ENCODE measurements around the gene TDRD5.

Gene TDRD5

DNA sequence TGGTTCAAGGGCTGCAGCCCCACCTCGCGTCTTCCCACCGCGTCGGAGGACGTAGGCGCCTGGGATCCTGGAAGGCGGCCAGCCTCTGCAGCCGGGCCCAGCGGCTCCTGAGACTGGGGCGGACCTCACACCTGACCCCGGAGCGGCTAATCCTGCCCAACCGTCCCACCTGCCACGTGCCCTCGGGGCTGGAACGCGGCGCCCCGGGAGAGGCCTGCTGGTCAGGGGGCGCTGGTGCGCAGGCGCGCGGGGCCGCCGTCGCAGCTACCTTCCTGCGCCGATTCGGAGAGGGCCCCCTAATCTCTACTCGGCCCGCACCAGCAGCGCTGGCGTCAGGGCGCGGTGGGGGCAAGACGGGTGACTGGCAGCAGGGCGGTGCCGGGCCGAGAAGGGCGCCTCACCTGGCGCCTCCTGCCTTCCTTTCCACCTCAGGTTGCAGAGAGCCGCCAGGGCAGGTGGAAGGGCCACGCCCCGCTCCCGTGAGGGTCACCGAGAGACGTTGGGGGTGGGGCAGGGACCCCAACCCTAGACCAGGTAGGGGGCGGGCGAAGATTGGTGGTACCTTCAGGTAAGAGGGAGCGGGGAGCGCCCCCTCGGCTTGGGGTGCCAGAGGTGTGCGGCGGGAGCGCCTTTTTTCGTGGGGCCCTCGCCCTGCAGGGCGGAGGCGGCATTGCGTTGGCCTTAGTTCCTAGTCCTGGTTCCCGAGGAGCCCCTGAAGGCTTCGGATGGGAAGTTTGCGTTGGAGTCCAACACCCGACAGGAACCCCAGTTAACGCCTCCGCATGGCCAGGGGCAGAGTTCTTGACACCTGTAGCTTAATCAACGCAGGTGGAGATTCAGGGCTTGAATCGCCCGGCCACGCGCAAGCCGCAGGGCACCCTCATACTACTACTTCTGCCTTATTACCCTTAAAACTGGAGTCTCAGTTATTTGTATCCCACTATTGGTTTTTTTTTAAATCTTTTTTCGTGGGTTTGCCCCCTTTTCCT, at the start of gene TDRD5:
Gene TDRD5 (plus strand): TSS at position 241 of the 989 bp plus-strand sequence. CDS start 784 bp downstream, outside the sequence.
- no peak for DNase-seq

- no peak for DNase-seq
Observed at GRCh38 chr1:179545321-179545720, 46.3 kb upstream of the TDRD5 start.

- no peak for DNase-seq
Observed at GRCh38 chr1:179547021-179547535, 44.6 kb upstream of the TDRD5 start.

DNA sequence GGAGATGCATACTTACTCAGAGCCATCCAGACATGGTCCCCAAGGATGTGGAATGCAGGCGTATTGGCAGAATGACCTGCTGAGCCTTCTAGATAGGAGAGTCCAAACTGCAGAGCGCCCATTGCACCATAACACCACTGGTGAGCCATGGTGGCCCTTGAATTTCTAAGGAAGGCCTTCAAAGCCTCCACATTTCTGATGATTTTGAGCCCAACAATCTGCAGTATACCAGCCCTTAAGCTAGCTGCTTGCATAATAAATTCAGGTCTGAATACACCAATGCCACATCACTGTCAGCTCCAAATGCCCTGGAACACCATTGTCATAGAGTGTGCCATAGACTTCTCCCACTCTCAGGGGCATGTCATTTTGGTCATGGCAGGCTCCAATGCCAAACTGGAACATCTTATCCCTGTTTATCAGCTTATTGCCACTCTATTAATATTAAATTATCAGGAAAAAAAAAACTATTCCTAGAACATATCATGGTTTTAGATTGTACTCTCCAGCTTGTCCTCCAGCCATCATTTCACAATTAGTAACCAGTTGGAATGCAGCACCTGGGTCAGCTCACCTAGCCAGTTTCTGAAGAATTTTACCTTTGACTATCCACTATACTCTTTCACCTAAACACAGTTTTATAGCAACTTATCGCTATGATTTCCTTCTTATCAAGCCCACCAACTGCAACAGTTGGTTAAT, 42.8 kb upstream of the TDRD5 start:
- no peak for DNase-seq

GRCh38 chr1:179549368-179549700, 42.3 kb upstream of the TDRD5 start:
- no peak for DNase-seq

DNA sequence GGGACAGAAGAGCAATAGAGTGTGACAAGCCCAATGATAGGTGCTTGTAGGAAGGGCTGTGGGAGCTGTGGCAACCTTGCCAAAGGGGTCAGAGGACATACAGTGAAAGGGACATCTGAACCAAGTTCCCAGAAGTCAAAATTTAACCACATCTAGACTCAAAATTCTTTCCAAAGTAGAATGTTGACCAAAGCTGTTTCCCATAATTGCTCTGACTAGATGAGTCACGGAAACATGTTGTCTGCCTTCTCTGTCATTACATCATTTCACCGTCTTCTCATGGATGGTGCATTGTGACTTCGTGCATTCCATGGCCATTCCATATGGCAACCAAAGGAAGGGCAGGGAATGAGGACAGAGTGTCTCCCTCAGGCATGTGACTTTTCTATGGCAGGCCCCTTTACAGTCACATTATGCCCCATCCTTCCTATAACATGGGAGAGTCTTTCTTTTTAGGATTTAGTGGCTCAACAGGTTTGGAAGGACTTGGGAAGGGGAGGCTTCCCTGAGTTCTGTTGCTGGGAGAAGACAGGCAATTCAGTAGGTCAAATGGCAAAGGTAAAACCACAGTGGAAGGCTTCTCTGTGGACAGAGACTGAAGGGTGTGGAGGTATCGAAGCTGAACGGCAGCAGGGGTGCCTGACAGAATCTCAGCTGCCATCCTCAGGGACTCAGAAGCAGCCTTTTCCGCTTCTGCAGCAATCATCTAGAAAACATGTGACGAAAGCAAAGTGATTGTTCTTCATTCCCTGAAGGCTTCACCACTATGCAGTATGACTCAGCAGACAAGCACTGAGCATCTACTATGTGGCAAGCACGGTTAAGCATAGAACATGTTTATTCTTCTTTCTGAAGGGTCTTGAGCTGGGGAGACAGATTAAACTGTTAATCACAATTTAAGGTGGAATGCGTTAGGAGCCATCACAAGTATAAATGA, 40.6 kb upstream of the TDRD5 start:
- DNase-seq, result peak; percentile 56

- DNase-seq, result no peak
Observed at GRCh38 chr1:179554427-179554826, 37.2 kb upstream of the TDRD5 start.

GRCh38 chr1:179558078-179558477, 33.6 kb upstream of the TDRD5 start:
- no peak for DNase-seq

- DNase-seq, result no peak
Observed at GRCh38 chr1:179575497-179576314, 15.9 kb upstream of the TDRD5 start, which contains the start of gene NPHS2. Gene NPHS2 (minus strand): TSS chr1:179575948. CDS start chr1:179575864, 84 bp downstream.

GRCh38 chr1:179576509-179576908, 15.1 kb upstream of the TDRD5 start:
- no peak for DNase-seq

DNA sequence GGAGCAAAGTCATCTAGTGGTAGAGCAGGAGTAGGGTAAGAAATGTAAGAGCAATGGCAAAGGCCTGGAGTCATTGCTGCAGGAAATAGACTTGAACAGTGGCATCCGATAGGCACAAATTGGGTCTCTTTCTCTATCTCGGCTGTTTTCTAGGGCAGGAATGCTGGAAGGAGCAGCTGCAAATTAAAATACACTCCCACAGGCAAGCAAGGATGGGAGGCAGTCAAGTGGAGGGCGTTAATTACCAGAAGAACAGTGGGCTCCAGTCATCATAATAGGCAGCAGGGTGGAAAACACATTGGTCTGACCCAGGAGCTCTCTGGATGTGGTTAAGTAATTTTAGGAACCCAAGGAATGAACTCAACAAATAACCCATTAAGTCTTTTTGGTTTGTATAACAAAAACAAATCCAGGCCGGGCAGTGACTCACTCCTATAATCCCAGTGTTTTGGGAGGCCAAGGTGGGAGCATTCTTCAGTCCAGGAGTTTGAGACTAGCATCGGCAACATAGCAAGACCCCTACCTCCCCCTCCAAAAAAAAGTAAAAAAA, 7.8 kb upstream of the TDRD5 start:
- no peak for DNase-seq

DNA sequence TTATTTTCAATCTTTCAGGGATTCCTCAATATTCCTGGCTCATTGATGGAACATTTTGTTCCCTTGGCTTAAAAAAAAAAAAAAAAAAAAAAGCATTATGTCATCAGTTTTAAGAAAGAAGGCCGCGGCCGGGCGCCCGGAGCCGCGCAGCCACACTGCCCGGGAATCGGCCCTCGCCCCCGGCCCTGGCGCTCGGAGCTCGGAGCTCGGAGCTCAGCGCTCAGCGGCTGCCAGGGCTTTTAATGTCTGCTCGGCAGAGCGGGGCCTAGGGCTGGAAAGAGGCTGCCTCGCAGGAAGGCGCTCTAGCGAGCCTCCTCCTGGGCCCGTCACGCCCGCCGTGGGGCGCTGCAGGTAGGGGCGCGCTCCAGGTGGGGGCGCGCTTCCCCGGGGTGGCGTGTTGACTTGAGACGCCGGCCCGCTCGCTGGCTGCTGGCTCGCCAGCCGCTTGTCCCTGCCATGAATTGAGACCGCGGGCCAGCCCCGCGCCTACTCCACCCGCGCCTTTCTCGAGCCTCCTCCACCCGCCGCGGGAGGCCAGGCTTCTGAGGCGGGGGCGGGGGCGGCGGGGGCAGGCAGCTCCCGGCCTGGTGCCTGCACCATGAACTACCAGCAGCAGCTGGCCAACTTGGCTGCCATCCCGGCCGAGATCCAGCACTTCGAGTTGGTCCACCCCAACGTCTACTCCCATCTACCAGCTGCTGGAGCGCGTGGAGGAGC, 5.4 kb upstream of the TDRD5 start:
- DNase-seq, result no peak

DNA sequence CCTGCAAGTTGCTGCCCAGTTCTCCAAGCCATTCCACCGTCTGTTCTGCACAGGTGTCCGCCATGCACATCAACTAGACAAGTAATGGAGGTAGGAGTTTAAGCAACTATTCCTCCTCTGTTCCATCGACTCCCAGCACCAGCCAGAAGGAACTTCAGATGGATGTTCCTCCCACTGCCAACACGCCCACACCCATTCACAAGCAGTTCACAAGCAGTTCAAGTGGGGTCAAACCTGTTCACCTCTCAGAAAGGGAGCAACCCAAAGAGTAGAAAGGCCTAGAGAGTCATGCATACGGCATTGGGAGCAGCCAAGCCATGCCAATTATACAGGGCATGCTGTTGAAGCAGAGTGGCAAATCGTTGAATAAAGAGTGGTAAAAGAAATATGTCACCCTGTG, 4.3 kb upstream of the TDRD5 start:
- no peak for DNase-seq

DNA sequence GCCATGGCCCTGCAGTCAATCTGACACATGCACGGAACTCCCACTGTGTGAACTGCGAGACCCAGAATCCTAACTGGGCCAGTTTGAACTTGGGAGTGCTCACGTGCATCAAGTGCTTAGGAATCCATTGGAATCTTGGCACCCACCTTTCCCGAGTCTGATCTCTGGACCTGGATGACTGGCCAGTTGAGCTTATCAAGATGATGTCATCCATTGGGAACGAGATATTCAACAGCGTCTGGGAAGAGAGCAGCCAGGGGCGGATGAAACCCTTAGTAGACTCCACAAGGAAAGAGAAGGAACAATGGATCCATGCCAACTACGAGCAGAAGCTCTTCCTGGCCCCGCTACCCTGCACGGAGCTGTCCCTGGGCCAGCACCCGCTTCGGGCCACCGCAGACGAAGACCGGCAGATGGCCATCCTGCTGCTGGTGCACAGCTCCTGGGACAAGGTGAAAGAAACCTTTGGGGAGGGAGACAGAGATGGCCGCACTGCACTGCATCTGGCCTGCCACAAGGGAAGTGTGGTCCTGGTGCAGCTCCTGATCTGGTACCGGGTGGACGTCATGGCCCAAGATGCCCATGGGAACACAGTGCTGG, 3.1 kb upstream of the TDRD5 start:
- DNase-seq, result no peak

GRCh38 chr1:179589509-179589908, 2.1 kb upstream of the TDRD5 start:
- no peak for DNase-seq

- DNase-seq, result no peak
Observed at GRCh38 chr1:179590671-179591070, 961 bp upstream of the TDRD5 start.

DNA sequence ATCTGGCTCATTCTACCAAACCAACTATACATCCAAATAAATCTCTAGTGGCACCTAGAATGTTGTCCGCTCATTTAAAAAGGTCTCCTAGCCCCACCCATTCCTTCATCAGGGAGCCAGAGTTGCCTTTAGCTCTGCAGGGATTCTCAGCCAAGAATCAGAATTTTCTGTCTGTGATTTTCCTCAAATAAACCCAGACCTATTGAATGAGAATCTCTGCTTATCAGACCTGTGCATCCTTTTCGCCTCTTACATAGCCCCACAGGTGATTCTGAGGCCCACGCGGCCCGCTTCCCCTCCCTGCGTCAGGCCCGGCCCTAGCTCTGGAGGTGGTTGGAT, 410 bp upstream of the TDRD5 start:
- DNase-seq, result no peak

GRCh38 chr1:179598631-179599030, 7.0 kb downstream of the TDRD5 start:
- no peak for DNase-seq

GRCh38 chr1:179599623-179600249, 8.1 kb downstream of the TDRD5 start:
- DNase-seq, result peak; percentile 15

GRCh38 chr1:179601093-179601492, 9.5 kb downstream of the TDRD5 start:
- no peak for DNase-seq
